Measurements from ENCODE around the gene PARVA.
A peak's percentile ranks its signal among the peaks of the same experiment; 100 is the strongest.

The PARVA gene, protein sequence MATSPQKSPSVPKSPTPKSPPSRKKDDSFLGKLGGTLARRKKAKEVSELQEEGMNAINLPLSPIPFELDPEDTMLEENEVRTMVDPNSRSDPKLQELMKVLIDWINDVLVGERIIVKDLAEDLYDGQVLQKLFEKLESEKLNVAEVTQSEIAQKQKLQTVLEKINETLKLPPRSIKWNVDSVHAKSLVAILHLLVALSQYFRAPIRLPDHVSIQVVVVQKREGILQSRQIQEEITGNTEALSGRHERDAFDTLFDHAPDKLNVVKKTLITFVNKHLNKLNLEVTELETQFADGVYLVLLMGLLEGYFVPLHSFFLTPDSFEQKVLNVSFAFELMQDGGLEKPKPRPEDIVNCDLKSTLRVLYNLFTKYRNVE

DNA sequence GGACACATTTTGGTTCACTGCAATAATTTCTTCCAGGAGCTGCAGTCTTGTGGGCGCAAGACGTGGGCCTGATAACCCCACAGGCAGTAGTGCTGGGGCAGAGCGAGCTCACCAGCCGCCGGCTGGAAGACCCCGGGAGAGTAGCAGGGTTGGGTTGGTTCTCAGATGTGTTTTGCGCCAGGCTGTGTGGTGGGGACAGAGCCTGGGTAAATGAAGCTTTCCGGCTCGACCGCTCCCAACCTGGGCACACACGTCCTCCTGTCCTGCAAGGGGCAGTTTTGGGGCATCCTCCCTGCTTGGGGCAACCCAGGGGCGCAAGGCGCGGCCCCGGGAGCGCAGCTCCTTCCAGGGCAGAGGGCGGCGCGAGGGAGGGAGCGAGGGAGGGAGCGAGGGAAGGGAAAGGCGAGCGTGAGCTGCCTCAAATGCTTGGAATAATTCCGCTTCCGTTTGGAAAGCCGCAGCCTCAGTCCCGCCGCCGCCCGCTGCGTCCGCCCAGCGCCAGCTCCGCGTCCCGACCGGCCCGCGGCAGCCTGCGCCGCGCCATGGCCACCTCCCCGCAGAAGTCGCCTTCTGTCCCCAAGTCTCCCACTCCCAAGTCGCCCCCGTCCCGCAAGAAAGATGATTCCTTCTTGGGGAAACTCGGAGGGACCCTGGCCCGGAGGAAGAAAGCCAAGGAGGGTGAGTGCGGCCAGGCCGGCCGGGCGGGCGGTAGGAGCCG is at the start of gene PARVA:
Gene PARVA (plus strand): TSS at position 466 of the 718 bp plus-strand sequence. CDS start 77 bp downstream, at position 543.
- TF ChIP-seq, protein P1, sequence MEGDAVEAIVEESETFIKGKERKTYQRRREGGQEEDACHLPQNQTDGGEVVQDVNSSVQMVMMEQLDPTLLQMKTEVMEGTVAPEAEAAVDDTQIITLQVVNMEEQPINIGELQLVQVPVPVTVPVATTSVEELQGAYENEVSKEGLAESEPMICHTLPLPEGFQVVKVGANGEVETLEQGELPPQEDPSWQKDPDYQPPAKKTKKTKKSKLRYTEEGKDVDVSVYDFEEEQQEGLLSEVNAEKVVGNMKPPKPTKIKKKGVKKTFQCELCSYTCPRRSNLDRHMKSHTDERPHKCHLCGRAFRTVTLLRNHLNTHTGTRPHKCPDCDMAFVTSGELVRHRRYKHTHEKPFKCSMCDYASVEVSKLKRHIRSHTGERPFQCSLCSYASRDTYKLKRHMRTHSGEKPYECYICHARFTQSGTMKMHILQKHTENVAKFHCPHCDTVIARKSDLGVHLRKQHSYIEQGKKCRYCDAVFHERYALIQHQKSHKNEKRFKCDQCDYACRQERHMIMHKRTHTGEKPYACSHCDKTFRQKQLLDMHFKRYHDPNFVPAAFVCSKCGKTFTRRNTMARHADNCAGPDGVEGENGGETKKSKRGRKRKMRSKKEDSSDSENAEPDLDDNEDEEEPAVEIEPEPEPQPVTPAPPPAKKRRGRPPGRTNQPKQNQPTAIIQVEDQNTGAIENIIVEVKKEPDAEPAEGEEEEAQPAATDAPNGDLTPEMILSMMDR (IDR thresholded peaks at IDR 0.05; ENCODE audit: borderline replicate concordance, insufficient read depth, low read depth, low read length) = no peak
- H3K4me3 ChIP-seq (ENCODE audit: low read depth, low read length) = no peak within 1 kb of the TSS

DNA sequence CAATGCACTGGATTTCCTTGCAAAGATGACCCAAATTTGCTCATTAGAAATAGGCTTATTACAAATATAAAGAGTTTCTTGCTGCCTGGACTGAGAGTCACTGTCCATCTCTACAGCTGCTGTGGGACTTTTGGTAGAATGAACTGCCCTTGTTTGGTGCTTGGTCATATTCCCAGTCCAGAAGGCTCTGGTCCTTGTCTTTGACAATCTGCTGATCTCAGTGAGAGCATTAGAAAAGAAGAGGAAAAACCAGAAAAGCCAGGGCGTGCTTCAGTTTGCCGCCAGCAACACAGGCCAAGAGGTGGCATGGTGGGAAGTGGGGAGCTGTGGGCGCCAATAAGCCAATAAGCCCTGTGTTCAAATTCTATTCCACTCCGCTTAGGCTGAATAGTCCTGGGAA is 48.2 kb upstream of the PARVA start:
- TF ChIP-seq, protein P1 (IDR thresholded peaks at IDR 0.05; ENCODE audit: borderline replicate concordance, insufficient read depth, low read depth, low read length) = no peak
- no peak overlapping the region for H3K4me3 ChIP-seq (ENCODE audit: low read depth, low read length)

- TF ChIP-seq, protein P1 (IDR thresholded peaks at IDR 0.05; ENCODE audit: borderline replicate concordance, insufficient read depth, low read depth, low read length) = no peak
- H3K4me3 ChIP-seq (ENCODE audit: low read depth, low read length) = no peak overlapping the region
These were observed 47.6 kb upstream of the PARVA start for GRCh38 chr11:12329797-12330196.

DNA sequence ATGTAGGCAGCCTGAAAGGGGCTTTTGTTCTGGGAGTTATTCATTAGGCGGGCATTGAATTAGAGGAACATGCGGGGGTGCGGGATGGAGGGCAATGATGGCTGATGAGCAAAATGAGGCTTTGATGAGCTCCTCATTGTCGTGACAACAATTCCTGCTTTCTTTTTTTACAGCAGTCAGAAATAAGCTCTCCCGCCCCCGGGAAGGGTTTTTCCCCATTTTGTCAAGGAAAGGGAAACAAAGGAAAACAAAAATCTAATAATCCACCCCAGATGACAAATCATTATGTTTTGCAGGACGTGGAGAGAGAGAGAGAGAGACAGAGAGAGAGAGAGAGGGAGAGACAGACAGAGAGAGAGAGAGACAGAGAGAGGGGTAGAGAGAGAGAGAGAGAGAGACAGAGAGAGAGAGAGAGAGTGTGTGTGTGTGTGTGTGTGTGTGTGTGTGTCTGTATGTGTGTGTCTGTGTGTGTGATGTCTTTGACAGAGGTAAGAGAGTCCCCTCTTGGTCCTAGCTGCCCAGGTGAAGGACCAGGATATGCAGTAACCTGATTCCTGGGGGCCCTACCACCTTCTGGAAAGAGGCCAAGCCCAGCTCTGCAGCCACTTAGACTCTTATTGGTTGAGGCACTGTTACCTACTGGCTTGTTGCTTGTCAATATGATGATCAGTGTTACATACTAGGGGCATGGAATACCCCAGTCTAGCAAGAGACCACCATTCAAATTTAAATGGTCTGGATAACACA is 46.7 kb upstream of the PARVA start:
- no peak overlapping the region for H3K4me3 ChIP-seq (ENCODE audit: low read depth, low read length)
- TF ChIP-seq, protein P1 (IDR thresholded peaks at IDR 0.05; ENCODE audit: borderline replicate concordance, insufficient read depth, low read depth, low read length) = no peak

DNA sequence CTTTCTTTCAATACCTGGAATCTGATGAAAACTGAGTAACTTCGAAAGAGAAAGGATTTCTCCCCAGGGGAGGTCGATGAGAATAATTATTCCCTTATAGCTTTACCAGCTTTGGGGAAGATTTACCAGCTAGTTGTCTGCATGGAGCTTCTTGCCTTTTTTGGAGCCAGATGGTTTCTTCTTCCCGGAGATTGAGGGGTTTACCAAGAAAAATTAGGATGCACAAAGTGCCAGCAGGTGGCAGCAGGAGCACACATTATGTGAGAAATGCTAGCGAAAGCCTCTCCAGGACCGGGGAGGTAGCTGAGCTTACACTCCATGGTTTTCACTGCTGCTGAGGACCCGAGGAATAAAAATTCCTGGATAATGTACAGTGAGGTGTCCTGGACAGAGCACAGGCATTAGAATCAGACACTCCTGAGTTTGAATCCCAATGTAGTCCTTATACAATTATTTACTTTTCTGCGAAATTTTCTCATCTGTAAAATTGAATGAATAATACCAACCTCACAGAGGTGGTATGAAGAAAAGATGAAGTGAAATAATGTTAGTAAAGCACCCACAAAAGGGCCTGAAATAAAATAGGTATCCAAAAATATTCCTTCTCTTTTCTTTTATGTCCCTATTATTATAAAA is 46.0 kb upstream of the PARVA start:
- H3K4me3 ChIP-seq (ENCODE audit: low read depth, low read length) = no peak overlapping the region
- TF ChIP-seq, protein P1 (IDR thresholded peaks at IDR 0.05; ENCODE audit: borderline replicate concordance, insufficient read depth, low read depth, low read length) = peak; percentile 58; the same call in 1 of the 2 replicates

DNA sequence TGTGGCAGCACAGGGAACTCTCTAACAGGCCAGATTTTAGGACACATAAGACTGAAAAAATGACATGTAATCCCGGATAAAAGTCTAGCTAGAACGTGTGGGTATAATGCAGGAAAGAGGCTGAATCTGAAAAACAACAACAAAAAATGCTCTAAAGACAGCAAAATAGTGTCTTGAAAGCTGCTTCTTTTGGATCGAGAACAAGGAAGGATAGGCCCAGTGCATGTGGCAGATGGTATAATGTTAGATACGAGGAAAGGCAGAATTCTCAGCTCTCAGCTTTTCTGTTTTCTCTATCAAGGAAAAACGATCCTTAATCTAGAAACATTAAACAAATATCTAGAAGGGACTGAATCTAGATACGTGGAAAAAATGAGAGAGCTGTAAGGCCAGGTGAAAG is 33.8 kb upstream of the PARVA start:
- H3K4me3 ChIP-seq (ENCODE audit: low read depth, low read length) = no peak overlapping the region
- TF ChIP-seq, protein P1 (IDR thresholded peaks at IDR 0.05; ENCODE audit: borderline replicate concordance, insufficient read depth, low read depth, low read length) = no peak
